Measurements from ENCODE around the gene FES. TPM values are rescaled to one million over a fixed set of nuclear protein-coding genes. Genes with fewer than 3 reads are reported as not detected.
"Not testable (repeated sequence)": the region's sequence is repeated elsewhere in the genome, so short reads cannot be mapped to it uniquely, and the experiment has no call there.

FES gene
- total and polyA plus RNA-seq, 9 donors: 12.6 to 17.9 (median 16.0) TPM

DNA sequence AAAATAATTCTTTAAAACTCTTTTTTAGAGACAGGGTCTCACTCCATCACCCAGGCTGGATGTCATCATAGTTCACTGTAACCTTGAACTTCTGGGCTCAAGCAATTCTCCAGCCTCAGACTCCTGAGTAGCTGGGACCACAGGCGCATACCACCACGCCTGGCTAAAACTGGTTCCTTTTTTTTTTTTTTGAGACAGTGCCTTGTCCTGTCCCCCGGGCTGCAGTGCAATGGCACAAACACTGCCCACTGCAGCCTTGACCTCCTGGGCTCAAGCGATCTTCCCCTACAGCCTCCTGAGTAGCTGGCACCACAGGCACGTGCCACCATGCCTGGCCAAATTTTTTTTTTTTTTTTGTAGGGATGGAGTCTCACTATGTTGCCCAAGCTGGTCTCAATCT, 39.6 kb upstream of the FES start:
- Histone ChIP-seq H3K9me3 (replicated peaks; ENCODE audit: control insufficient read depth, low read depth, low read length) (no peaks in the 10 kb centered on the region), H3K36me3 (ENCODE audit: control insufficient read depth, insufficient read depth, low read length) (no peaks in the 10 kb centered on the region), H3K27ac (ENCODE audit: low read length) (no peak overlapping the region), H3K27me3 (ENCODE audit: control insufficient read depth, insufficient read depth, low read length) (no peaks in the 10 kb centered on the region), H3K4me3 (ENCODE audit: low read length) (no peak overlapping the region), H3K4me1 (ENCODE audit: control insufficient read depth, insufficient read depth, low read length) (no peaks in the 10 kb centered on the region)
- DNase-seq: no peak
- WGBS (ENCODE audit: insufficient coverage): 81% methylated on average over 4 of the region's 5 CpGs

DNA sequence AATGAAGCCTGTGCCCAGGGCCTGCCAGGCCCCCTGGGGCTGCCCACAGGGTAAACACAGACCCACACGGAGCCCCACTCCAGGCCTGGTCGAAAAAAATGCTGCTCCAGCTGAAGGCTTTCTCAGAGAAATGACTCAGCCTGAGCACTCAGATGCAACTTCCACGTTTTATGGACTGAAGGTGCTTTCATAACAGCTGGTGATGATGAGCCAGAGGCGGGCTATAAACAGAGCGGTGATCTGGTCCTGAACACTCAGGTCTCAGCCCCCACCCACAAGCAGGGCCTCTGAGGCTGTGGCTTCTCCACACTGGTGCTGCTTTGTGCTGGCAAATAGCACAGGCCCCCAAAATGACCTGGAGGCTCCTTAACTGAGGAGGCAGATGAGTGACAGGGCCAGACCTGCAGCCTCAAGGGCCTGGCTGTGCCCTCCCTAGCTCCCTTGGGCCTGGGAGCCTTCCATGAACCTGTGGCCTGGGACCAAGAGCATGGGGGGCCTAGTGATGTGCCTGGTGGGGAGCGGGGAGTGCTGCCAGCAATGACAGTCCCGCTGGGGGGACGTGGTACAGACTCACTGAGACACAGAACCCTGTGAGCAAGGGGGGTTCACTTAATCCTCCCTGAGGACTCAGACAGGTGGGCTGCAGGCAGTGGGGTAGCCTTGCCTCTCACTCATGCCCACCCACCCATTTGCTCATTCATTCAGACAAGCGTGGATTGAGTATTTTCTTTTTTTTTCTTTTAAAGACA, 38.9 kb upstream of the FES start:
- H3K4me3 ChIP-seq (ENCODE audit: low read length): no peak overlapping the region
- 41% methylated on average over 6 of the region's 9 CpGs for WGBS (ENCODE audit: insufficient coverage)
- no peaks in the 10 kb centered on the region for H3K4me1 ChIP-seq (ENCODE audit: control insufficient read depth, insufficient read depth, low read length)
- no peak for DNase-seq
- no peaks in the 10 kb centered on the region for H3K36me3 ChIP-seq (ENCODE audit: control insufficient read depth, insufficient read depth, low read length)
- H3K27ac ChIP-seq (ENCODE audit: low read length): no peak overlapping the region
- H3K9me3 ChIP-seq (replicated peaks; ENCODE audit: control insufficient read depth, low read depth, low read length): no peaks in the 10 kb centered on the region
- no peaks in the 10 kb centered on the region for H3K27me3 ChIP-seq (ENCODE audit: control insufficient read depth, insufficient read depth, low read length)

DNA sequence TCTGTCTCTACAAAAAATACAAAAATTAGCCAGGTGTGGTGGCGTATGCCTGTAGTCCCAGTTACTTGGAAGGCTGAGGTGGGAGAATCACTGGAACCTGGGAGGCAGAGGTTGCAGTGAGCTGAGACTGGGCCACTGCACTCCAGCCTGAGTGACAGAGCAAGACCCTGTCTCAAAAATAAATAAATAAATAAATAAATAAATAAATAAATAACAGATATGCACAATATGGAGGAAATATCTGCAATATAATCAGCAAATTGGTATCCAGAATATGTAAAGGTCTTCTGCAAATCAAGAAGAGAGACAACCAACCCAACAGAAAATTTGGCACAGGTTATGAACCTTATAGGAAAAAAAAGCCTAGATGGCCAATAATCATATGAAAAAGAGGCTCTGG, 34.9 kb upstream of the FES start:
- not testable (repeated sequence) for H3K4me1 ChIP-seq (ENCODE audit: control insufficient read depth, insufficient read depth, low read length); H3K4me3 ChIP-seq (ENCODE audit: low read length); H3K36me3 ChIP-seq (ENCODE audit: control insufficient read depth, insufficient read depth, low read length); H3K9me3 ChIP-seq (replicated peaks; ENCODE audit: control insufficient read depth, low read depth, low read length); DNase-seq; H3K27ac ChIP-seq (ENCODE audit: low read length); H3K27me3 ChIP-seq (ENCODE audit: control insufficient read depth, insufficient read depth, low read length)
- no CpG with 5 or more reads among the region's 1 CpG for WGBS (ENCODE audit: insufficient coverage)

GRCh38 chr15:90851114-90851513, 33.2 kb upstream of the FES start:
- no peaks in the 10 kb centered on the region for H3K4me1 ChIP-seq (ENCODE audit: control insufficient read depth, insufficient read depth, low read length)
- 93% methylated on average over 2 of the region's 6 CpGs for WGBS (ENCODE audit: insufficient coverage)
- DNase-seq: no peak
- no peak overlapping the region for H3K4me3 ChIP-seq (ENCODE audit: low read length)
- H3K27me3 ChIP-seq (ENCODE audit: control insufficient read depth, insufficient read depth, low read length): no peaks in the 10 kb centered on the region
- H3K27ac ChIP-seq (ENCODE audit: low read length): no peak overlapping the region
- H3K36me3 ChIP-seq (ENCODE audit: control insufficient read depth, insufficient read depth, low read length): no peaks in the 10 kb centered on the region
- no peaks in the 10 kb centered on the region for H3K9me3 ChIP-seq (replicated peaks; ENCODE audit: control insufficient read depth, low read depth, low read length)

DNA sequence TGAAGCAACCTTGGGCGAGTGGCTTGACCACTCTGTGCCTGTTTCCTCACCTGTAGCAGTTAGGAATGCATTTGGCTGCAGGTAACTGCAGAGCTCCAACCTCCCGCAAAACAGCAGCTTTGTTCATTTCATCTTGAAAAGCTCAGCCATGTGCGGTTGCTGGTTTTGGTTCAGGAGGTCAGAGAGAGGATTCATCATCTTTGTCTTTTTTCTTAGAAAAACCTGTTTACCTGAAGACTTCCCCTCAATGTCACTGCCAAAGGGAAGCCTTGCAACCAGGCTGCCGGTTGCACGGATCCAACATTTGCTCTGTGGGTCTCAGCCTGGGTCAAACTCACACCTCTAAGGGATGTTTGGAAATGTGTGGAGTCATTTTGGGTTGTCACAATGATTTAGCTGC, 32.4 kb upstream of the FES start:
- H3K36me3 ChIP-seq (ENCODE audit: control insufficient read depth, insufficient read depth, low read length): no peaks in the 10 kb centered on the region
- no peaks in the 10 kb centered on the region for H3K4me1 ChIP-seq (ENCODE audit: control insufficient read depth, insufficient read depth, low read length)
- H3K4me3 ChIP-seq (ENCODE audit: low read length): no peak overlapping the region
- no peaks in the 10 kb centered on the region for H3K9me3 ChIP-seq (replicated peaks; ENCODE audit: control insufficient read depth, low read depth, low read length)
- whole genome bisulfite sequencing (ENCODE audit: insufficient coverage): 88% methylated on average over 1 of the region's 5 CpGs
- H3K27me3 ChIP-seq (ENCODE audit: control insufficient read depth, insufficient read depth, low read length): no peaks in the 10 kb centered on the region
- DNase-seq: no peak
- H3K27ac ChIP-seq (ENCODE audit: low read length): no peak overlapping the region

- Histone ChIP-seq H3K27me3 (ENCODE audit: control insufficient read depth, insufficient read depth, low read length) (no peaks in the 10 kb centered on the region), H3K4me3 (ENCODE audit: low read length) (no peak overlapping the region), H3K27ac (ENCODE audit: low read length) (no peak overlapping the region), H3K9me3 (replicated peaks; ENCODE audit: control insufficient read depth, low read depth, low read length) (no peaks in the 10 kb centered on the region), H3K36me3 (ENCODE audit: control insufficient read depth, insufficient read depth, low read length) (no peaks in the 10 kb centered on the region), H3K4me1 (ENCODE audit: control insufficient read depth, insufficient read depth, low read length) (no peaks in the 10 kb centered on the region)
- 91% methylated on average over 7 of the region's 9 CpGs for WGBS (ENCODE audit: insufficient coverage)
- DNase-seq: no peak
Observed at GRCh38 chr15:90855139-90855538, 29.2 kb upstream of the FES start.

DNA sequence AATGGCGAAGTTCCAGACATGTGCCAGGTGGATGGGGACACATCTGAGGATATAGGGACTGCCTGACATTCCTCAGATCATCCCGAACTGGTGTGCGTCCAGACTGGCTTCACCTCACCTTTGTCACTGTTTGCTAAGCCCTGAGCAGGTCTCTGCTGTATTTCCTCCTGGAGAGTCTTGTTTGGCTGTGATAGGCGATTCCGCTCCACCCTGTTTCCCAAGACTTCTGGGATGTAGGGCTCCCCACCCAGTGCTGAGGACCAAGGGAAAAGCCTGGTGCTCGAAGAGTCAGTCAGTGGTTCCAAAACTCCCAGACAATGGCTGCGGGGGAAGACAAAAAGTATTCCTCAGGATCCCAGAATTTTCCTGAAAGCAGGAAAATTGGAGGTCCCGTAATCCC, 27.0 kb upstream of the FES start:
- Histone ChIP-seq H3K4me3 (ENCODE audit: low read length) (no peak overlapping the region), H3K4me1 (ENCODE audit: control insufficient read depth, insufficient read depth, low read length) (no peaks in the 10 kb centered on the region), H3K36me3 (ENCODE audit: control insufficient read depth, insufficient read depth, low read length) (no peaks in the 10 kb centered on the region), H3K27ac (ENCODE audit: low read length) (no peak overlapping the region), H3K9me3 (replicated peaks; ENCODE audit: control insufficient read depth, low read depth, low read length) (no peaks in the 10 kb centered on the region), H3K27me3 (ENCODE audit: control insufficient read depth, insufficient read depth, low read length) (no peaks in the 10 kb centered on the region)
- WGBS (ENCODE audit: insufficient coverage): 81% methylated on average over 5 of the region's 8 CpGs
- DNase-seq: no peak

DNA sequence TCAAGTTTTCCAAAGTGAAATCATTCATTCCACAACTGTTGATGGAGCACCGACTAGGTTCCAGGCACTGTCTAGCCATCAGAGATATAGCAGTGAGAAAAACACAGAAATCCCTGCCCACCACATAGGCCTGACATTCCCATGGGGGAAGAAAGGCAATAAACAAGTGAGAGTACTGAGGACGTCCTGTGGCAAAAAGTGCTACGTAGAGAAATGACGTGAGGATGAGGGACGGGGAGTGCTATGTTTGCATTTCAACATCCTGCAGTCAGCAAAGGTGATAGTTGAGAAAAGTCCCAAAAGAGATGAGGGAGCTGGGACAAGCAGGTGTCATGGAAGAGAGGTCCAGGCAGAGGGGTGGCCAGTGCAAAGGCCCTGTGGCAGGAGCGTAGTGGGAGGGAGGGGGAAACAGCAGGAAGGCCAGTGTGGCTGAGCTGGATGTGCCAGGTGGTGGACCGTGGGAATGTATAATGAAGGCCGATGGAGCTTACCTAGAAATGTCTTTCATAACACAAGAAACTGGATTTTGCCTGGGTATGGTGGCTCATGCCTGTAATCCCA, 26.3 kb upstream of the FES start:
- Histone ChIP-seq H3K4me3 (ENCODE audit: low read length) (no peak overlapping the region), H3K9me3 (replicated peaks; ENCODE audit: control insufficient read depth, low read depth, low read length) (no peaks in the 10 kb centered on the region), H3K27ac (ENCODE audit: low read length) (no peak overlapping the region), H3K4me1 (ENCODE audit: control insufficient read depth, insufficient read depth, low read length) (peaks cover under 1% of the 10 kb centered on the region), H3K27me3 (ENCODE audit: control insufficient read depth, insufficient read depth, low read length) (no peaks in the 10 kb centered on the region), H3K36me3 (ENCODE audit: control insufficient read depth, insufficient read depth, low read length) (no peaks in the 10 kb centered on the region)
- DNase-seq: no peak
- WGBS (ENCODE audit: insufficient coverage): 86% methylated on average over 5 of the region's 8 CpGs

- Histone ChIP-seq H3K27ac (ENCODE audit: low read length) (no peak overlapping the region), H3K36me3 (ENCODE audit: control insufficient read depth, insufficient read depth, low read length) (no peaks in the 10 kb centered on the region), H3K27me3 (ENCODE audit: control insufficient read depth, insufficient read depth, low read length) (no peaks in the 10 kb centered on the region), H3K4me3 (ENCODE audit: low read length) (no peak overlapping the region), H3K4me1 (ENCODE audit: control insufficient read depth, insufficient read depth, low read length) (peaks cover 4% of the 10 kb centered on the region), H3K9me3 (replicated peaks; ENCODE audit: control insufficient read depth, low read depth, low read length) (no peaks in the 10 kb centered on the region)
- 41% methylated on average over 3 of the region's 10 CpGs for WGBS (ENCODE audit: insufficient coverage)
- DNase-seq: no peak
Observed at GRCh38 chr15:90859234-90860131, 24.8 kb upstream of the FES start.

DNA sequence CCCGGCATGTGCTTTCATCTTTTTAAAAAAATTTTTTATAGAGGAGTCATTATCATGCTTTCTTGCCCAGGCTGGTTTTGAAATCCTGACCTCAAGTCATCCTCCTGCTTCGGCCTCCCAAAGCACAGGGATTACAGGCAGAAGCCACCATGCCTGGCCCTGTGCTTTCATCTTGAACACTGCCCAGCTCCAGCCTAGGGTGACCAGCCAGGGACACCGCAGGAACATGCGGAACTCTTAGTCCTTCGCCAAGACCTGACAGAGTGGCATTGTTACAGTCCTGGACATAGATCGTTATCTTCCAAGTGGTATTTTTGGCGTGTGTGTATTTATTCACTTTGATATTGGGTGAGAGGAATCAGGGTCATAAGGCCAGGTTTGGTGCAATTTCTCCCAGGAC, 23.9 kb upstream of the FES start:
- WGBS (ENCODE audit: insufficient coverage): 100% methylated on average over 4 of the region's 7 CpGs

More for the DNA sequence above, 23.9 kb upstream of the FES start:
- Histone ChIP-seq H3K4me3 (ENCODE audit: low read length) (no peak overlapping the region), H3K36me3 (ENCODE audit: control insufficient read depth, insufficient read depth, low read length) (no peaks in the 10 kb centered on the region), H3K4me1 (ENCODE audit: control insufficient read depth, insufficient read depth, low read length) (peaks cover 4% of the 10 kb centered on the region), H3K9me3 (replicated peaks; ENCODE audit: control insufficient read depth, low read depth, low read length) (no peaks in the 10 kb centered on the region), H3K27me3 (ENCODE audit: control insufficient read depth, insufficient read depth, low read length) (no peaks in the 10 kb centered on the region), H3K27ac (ENCODE audit: low read length) (no peak overlapping the region)
- no peak for DNase-seq
